HT-29 (cell line): Measurements from ENCODE around the gene KCNIP1. TPM values are rescaled to one million over a fixed set of nuclear protein-coding genes. Genes with fewer than 3 reads are reported as not detected.

Experiments
- DNase-seq: peaks from one replicate; pipeline ENCODE4 v3.0.0-alpha.2; 2015; ENCODE audit warnings: low spot score
- total RNA-seq: library from RNA; depleted of rRNA; stranded (reverse); fragments of >200 nt; shearing (Covaris generic); gene quantifications from 2 replicates; pipeline ENCODE4 v1.2.3, GENCODE V29; 2014

KCNIP1 gene
- total RNA-seq, 1 experiment from 2014 or later, result not detected

DNA sequence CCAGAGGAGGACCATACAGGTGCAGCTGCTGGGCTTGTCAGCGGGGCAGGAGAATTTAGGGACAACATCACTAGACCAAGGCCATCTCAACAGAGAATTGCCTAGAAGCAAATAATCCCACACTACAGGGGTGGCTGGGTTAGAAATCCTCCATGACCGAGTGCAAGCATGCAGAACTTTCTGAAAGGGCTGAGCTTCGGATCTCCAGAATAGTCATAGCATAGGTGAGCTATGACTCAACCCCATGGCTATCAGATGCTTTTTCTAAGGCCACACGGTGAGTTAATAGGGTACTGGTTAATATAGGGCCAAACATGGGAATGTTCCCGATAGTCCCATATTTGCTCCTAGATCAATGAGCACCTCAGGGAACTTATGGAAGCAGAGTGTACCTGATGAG, 4.2 kb downstream of the KCNIP1 start:
- no peak for DNase-seq

GRCh38 chr5:170508660-170509347, 5.0 kb downstream of the KCNIP1 start:
- DNase-seq, result no peak

GRCh38 chr5:170509348-170509660, 5.5 kb downstream of the KCNIP1 start:
- DNase-seq, result no peak

GRCh38 chr5:170510126-170510525, 6.3 kb downstream of the KCNIP1 start:
- no peak for DNase-seq

DNA sequence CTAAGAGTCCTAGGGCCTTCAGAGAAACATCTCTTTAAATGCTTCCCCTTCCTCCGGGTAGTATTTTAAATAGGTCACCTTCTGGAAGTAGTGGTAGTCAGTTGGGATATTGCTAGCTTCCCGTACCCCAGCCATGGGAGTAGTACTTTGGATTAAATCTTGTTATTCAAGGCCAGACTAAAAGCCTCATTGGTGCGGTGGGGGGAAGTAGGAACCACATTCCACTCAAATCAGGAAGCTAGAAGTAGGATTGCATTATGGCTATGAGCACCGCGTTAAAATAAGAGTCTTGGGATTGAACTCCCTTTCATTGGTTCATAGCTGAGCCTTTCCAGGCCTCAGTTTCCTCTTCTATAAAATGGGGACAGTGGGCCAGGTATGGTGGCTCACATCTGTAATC, 6.7 kb downstream of the KCNIP1 start:
- no peak for DNase-seq

- no peak for DNase-seq
Measured at GRCh38 chr5:170511551-170512258, 7.9 kb downstream of the KCNIP1 start.

DNA sequence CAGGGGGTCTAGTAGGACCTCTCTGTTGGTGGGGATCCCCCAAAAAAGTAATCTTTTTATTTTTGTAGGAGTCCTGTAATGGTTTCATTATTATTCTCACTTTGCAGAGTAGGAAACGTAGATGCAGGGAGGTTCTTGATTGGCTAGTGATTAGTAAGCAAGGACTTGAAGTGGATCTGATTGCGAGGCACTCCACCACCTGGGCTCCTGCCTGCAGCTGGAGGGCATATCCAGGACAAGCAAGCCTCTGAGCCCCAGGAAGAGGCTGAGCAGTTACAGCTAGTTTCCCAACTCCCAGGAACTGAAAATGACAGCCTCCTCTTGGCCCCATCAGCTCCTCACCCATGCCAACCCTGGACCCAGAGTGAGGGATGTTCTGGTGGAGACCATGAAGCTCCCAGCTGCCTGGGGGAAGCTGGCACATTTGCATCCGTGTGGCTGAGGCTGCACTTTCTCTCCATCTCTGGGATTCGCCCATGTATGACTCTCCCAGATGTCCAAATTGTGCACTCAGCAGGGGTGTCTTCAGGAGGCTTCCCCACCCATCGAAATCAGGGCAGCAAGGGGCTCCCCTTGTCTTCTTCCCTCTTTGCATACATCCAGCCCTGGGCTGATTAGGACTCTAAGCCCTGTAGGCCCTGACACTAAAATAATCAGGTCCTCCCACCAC, 10.2 kb downstream of the KCNIP1 start:
- DNase-seq, result no peak

- no peak for DNase-seq
Measured at GRCh38 chr5:170517411-170517810, 13.6 kb downstream of the KCNIP1 start.

GRCh38 chr5:170518277-170518676, 14.5 kb downstream of the KCNIP1 start:
- no peak for DNase-seq

DNA sequence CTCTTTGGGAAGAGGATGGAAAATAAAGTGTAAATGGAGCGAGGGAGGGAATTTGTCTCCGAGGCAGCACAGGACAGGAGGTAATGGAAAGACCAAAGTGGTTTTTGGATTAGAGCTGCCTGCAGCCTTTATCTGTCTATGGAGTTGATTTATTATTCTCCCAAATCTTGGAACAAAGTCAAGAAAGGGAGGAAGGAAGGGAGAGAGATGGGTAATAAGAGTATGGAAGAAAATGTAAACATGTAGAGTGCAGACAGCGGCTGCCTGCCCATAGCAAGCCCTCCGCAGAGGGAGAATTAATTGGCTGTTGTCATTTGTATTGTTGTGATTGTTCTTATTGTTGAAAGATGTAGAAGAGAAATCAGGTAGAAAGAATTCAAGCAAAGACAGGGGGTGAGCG, 15.7 kb downstream of the KCNIP1 start:
- DNase-seq, result no peak

- DNase-seq, result no peak
Measured at GRCh38 chr5:170520372-170520771, 16.6 kb downstream of the KCNIP1 start.

GRCh38 chr5:170522211-170523141, 18.7 kb downstream of the KCNIP1 start:
- DNase-seq, result no peak

DNA sequence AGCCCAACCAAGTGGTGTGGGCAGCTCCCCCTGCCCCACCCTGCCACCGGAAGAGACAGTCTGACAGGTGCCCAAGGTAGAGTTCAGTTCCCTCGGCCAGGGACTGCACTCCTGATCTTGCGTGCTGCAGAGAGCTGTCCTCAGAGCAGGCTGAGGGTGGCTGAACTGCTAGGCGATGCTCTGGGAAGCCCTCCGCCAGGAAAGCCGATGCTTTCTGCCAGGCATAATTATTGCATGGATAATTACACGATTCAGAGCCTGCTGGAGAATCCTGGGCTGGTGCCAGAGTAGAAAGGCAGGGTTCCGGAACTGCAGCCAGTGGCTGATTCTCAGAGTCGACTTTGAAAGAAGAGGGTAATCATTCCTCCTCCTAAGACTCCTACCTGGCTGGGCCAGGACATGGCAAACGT, 19.3 kb downstream of the KCNIP1 start:
- no peak for DNase-seq

DNA sequence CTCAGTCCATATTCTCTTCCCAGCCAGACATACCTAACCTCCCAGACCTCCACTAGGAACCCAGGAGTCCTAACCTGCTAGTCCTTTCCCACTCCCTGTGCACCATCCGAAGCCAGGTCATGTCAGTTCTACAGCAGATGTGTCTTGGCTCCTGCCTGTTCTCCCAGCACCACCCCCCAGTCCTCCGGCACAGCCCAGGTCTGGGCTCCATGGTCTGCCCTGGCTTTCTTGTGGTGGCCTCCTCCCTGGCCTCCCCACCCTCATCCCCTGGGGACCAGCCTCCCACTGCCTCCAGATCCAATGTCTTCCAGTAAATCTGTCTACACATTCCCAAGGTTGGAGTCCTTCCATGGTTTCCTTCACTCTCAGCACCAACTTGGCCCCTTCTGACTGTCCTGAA, 20.0 kb downstream of the KCNIP1 start:
- DNase-seq, result no peak

DNA sequence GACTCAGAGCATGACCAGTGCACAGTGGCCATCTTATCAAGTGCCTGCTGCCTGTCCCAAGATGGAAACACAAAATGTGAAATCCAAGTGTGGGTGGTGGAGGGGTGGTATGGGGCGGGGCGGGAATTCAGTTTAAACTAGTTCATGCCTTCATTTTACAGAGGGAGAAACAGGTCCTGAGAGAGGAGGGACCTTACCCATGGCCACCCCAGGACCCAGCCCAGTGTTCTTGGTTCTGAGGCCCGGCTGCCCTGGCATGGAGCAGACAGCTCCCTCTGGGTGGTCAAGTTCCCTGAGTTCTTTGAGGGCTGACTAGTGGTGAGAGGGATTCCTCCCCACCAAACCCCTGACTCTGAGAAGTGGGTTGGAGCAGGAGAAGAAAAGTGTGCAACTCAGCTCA, 20.8 kb downstream of the KCNIP1 start:
- DNase-seq, result no peak

- no peak for DNase-seq
Measured at GRCh38 chr5:170525470-170526211, 21.8 kb downstream of the KCNIP1 start.

GRCh38 chr5:170527991-170528390, 24.2 kb downstream of the KCNIP1 start:
- no peak for DNase-seq

GRCh38 chr5:170528976-170529375, 25.2 kb downstream of the KCNIP1 start:
- no peak for DNase-seq

GRCh38 chr5:170532935-170533334, 29.1 kb downstream of the KCNIP1 start:
- DNase-seq, result peak; percentile 9

DNA sequence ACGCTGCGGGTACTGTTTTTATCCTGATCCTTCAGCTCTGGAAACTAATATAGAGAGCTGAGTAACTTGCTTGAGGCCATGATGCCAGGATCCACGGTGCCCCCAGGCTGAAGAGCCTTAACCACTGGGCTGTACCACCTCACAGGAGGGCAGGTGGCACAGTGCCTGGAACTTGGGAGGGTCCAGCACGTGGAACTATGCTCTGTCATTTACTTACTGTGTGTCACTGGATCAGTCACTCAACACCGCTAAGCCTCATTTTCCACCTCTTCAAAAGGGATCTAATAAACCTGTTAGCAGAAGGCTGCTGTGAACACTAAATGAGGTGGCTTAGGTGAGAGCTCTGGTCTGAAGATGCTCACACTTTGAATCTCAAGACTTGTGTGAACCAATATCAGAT, 29.6 kb downstream of the KCNIP1 start:
- no peak for DNase-seq

GRCh38 chr5:170534177-170534576, 30.4 kb downstream of the KCNIP1 start:
- peak; percentile 93 for DNase-seq
